22Rv1 (cell line): Measurements from ENCODE around the gene KLF3.

Experiments used
- CTCF ChIP-seq: fragments of 450-650 bp; IDR thresholded peaks from 2 replicates; pipeline ENCODE4 v1.5.1; 2017; ENCODE audit warnings: mild to moderate bottlenecking
- ZFX ChIP-seq: fragments of 450-650 bp; IDR thresholded peaks from 2 replicates; pipeline ENCODE4 v1.6.1; 2017; ENCODE audit warnings: antibody characterized with exemption, borderline replicate concordance

- TF ChIP-seq CTCF (no peak), ZFX (no peak)
Measured at GRCh38 chr4:38704622-38705154, 40.7 kb downstream of the KLF3 start.
